B cell (primary cell): Measurements from ENCODE around the gene OR2T27. TPM values are rescaled to one million over a fixed set of nuclear protein-coding genes. Genes with fewer than 3 reads are reported as not detected.
"Not testable (repeated sequence)": the region's sequence is repeated elsewhere in the genome, so short reads cannot be mapped to it uniquely, and the experiment has no call there.

ENCODE experiments used
- ATAC-seq: fragments of 200-7000 bp; cut with Tn5 transposase; one replicate; pipeline ENCODE4 v1.10.0; 2021; ENCODE audit warnings: low read depth, mild to moderate bottlenecking, moderate number of reproducible peaks, moderate library complexity
- CTCF ChIA-PET: fragments of 350-600 bp; sonication (Branson Sonifier 250); formaldehyde crosslinking; loops from one replicate; lab custom pipeline; 2021; ENCODE audit warnings: antibody characterized with exemption, inconsistent platforms; lab: Charles Lee
- POLR2A ChIA-PET: fragments of 350-600 bp; sonication (Branson Sonifier 250); formaldehyde crosslinking; loops from one replicate; lab custom pipeline; 2021; ENCODE audit warnings: antibody characterized with exemption; lab: Charles Lee
- DNase-seq: peaks from one replicate; pipeline ENCODE4 v3.0.0; 2013
- H2AFZ ChIP-seq: 2 replicates; pipeline ENCODE4 v1.6.1; 2012; ENCODE audit warnings: mild to moderate bottlenecking, low read depth, low read length; ENCODE audit not compliant: insufficient read depth, poor library complexity, severe bottlenecking
- H3K27ac ChIP-seq, 2 donors: 1 replicate in 1 of 2; 2 replicates in 1 of 2; pipeline ENCODE4 v1.5.1; 2012 to 2013; ENCODE audit warnings: low read length in 2 of 2, mild to moderate bottlenecking in 2 of 2, moderate library complexity in 1 of 2
- H3K27me3 ChIP-seq, 4 experiments: fragments of 200-600 bp in 1 of 4; sonication (generic) in 1 of 4; replicated peaks in 1 of 4; 1 replicate in 2 of 4; 2 replicates in 2 of 4; pipeline versions ENCODE4 v1.6.1 to v1.7.0; 2013 to 2016; ENCODE audit warnings: low read length in 3 of 4, mild to moderate bottlenecking in 2 of 4, mixed read lengths in 1 of 4, moderate library complexity in 1 of 4; ENCODE audit not compliant: insufficient read depth in 4 of 4, control insufficient read depth in 3 of 4; ENCODE audit errors: control extremely low read depth in 1 of 4
- H3K36me3 ChIP-seq, 2 experiments: replicated peaks in 1 of 2; 1 replicate in 1 of 2; 2 replicates in 1 of 2; pipeline versions ENCODE4 v1.6.1 to v1.7.1; 2013; ENCODE audit warnings: low read length in 1 of 2; ENCODE audit not compliant: insufficient read depth in 2 of 2, control insufficient read depth in 1 of 2; ENCODE audit errors: control extremely low read depth in 1 of 2, extremely low read depth in 1 of 2
- H3K4me1 ChIP-seq, 2 donors: fragments of 200-600 bp in 1 of 2; sonication (generic) in 1 of 2; 1 replicate in 1 of 2; 2 replicates in 1 of 2; pipeline versions ENCODE4 v1.5.1 to v1.6.1; 2013 to 2017; ENCODE audit warnings: low read length in 2 of 2; ENCODE audit not compliant: control insufficient read depth in 2 of 2, insufficient read depth in 2 of 2
- H3K4me2 ChIP-seq: replicated peaks from 2 replicates; pipeline ENCODE3; 2012; ENCODE audit warnings: mild to moderate bottlenecking, low read depth, low read length; ENCODE audit not compliant: poor library complexity, severe bottlenecking
- H3K4me3 ChIP-seq, 5 experiments: fragments of 200-600 bp in 1 of 5; sonication (generic) in 1 of 5; 1 replicate in 3 of 5; 2 replicates in 2 of 5; pipeline versions ENCODE4 v1.5.1 to v1.7.0; 2011 to 2016; ENCODE audit warnings: low read length in 4 of 5, mild to moderate bottlenecking in 4 of 5, low read depth in 2 of 5, control low read depth in 1 of 5, moderate library complexity in 1 of 5; ENCODE audit not compliant: insufficient read depth in 1 of 5; ENCODE audit errors: control extremely low read depth in 1 of 5, extremely low read depth in 1 of 5
- H3K79me2 ChIP-seq: fragments of 200-600 bp; sonication (generic); one replicate; pipeline ENCODE4 v1.6.0; 2016; ENCODE audit warnings: low read length; ENCODE audit not compliant: control insufficient read depth, insufficient read depth
- H3K9ac ChIP-seq: fragments of 200-600 bp; sonication (generic); 2 replicates; pipeline ENCODE4 v1.6.1; 2017; ENCODE audit warnings: mild to moderate bottlenecking, low read length, moderate library complexity
- H3K9me3 ChIP-seq, 3 donors: one replicate each; pipeline versions ENCODE4 v1.6.1 to v1.7.1; 2013; ENCODE audit warnings: low read length in 2 of 3; ENCODE audit not compliant: control insufficient read depth in 2 of 3, insufficient read depth in 1 of 3; ENCODE audit errors: control extremely low read depth in 1 of 3
- H4K20me1 ChIP-seq: 2 replicates; pipeline ENCODE4 v1.6.0; 2012; ENCODE audit warnings: mild to moderate bottlenecking, low read length; ENCODE audit not compliant: insufficient read depth, control insufficient read depth, poor library complexity, severe bottlenecking
- H3K27ac Mint-ChIP-seq: one replicate; pipeline ENCODE4 v1.8.0; 2021; ENCODE audit warnings: mixed read lengths
- H3K27me3 Mint-ChIP-seq: one replicate; pipeline ENCODE4 v1.8.0; 2021; ENCODE audit warnings: mixed read lengths
- H3K4me1 Mint-ChIP-seq: one replicate; pipeline ENCODE4 v1.8.0; 2021; ENCODE audit warnings: mixed read lengths
- H3K4me3 Mint-ChIP-seq: one replicate; pipeline ENCODE4 v1.8.0; 2021; ENCODE audit warnings: mixed read lengths
- H3K9me3 Mint-ChIP-seq: one replicate; pipeline ENCODE4 v1.8.0; 2022; ENCODE audit warnings: mixed read lengths; ENCODE audit not compliant: insufficient read depth
- EZH2 ChIP-seq: IDR thresholded peaks from 2 replicates; pipeline ENCODE4 v1.6.1; 2012; ENCODE audit warnings: borderline replicate concordance, low read depth, mild to moderate bottlenecking, moderate library complexity, low read length; ENCODE audit not compliant: insufficient read depth, poor library complexity, severe bottlenecking
- WGBS: methylation state at CpG from one replicate; pipeline ENCODE4 v1.1.5; 2013; ENCODE audit warnings: missing lambda C conversion rate; ENCODE audit not compliant: insufficient coverage; 5-methylcytosine and 5-hydroxymethylcytosine counted together
- intact Hi-C: fragments of 100-400 bp; cut with micrococcal nuclease; formaldehyde crosslinking; loops from one replicate; pipeline ENCODE4 v1.10.0; 2022
- polyA plus RNA-seq: library from polyadenylated mRNA; depleted of rRNA; stranded (reverse); fragments of >200 nt; gene quantifications from 2 replicates; pipeline ENCODE4 v1.2.3, GENCODE V29; 2012
- total RNA-seq, 2 donors: library from RNA; stranded (reverse); fragments of 120-200 nt in 1 of 2; gene quantifications; 1 replicate in 1 of 2; 2 replicates in 1 of 2; pipeline versions ENCODE4 v1.2.3 to v1.2.4, GENCODE V29; 2013 to 2022
- TF ChIP-seq, protein P1 (sequence below): fragments of 200-600 bp; IDR thresholded peaks from one replicate; pipeline ENCODE4 v1.8.0; 2022; ENCODE audit warnings: antibody characterized with exemption, mild to moderate bottlenecking

Gene OR2T27
- total and polyA plus RNA-seq, 2 donors (not counting 1 experiment from before 2014, with no cell fraction given): 0.10 TPM; not detected in 1

DNA sequence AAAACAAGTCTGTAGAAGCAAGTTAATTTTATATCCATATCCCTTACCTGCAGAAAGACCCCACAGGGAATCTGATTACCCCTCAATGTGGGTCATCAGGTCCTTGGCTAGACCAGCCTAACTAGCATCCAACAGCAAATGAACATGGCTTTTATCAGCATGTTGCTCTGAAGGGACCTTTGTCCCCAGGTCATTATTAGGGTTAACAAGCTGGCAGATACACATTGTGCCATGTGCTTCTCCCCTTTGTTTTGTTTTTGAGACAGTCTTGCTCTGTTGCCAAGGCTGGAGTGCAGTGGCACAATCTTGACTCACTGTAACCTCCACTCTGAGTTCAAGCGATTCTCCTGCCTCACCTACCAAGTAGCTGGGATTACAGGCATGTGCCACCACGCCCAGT lies 20.3 kb downstream of the OR2T27 start, which contains the start of gene OR2T11:
TSS of gene OR2T11 (minus strand) at position 101 of the 400 bp plus-strand sequence. CDS start 7,963 bp downstream, outside the sequence.
- POLR2A ChIA-PET, H3K27ac ChIP-seq, intact Hi-C loops: not testable (repeated sequence)

DNA sequence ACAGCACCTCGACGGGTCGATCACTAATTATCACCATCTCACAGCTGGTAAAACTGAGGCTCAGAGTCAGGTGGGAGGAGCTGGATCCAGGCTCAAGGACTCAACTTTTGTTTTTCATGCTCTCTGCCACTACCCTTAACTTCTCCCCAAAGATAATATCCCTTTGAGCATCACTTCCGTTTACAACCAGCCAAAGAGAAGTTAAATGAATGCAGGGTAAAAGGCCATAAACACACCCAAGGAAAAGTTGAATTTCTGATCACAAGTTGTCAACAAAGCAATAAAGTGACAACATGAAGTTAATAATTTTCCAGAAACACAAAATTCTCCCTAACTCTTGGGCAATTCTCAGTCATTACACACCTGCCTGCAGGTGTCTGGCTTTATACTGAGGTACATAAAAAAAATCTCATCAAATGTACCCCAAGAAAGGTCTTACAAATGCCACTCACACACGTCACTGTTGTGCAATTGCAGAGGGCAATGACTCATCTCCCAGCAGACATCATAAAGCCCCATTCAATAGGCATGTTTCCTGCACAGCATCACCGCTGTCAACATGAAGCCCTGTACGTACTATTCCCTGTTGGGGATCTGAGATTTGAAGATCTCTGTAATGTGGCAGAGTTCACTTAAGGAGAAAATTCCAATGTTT lies 23.8 kb downstream of the OR2T27 start:
- no peak overlapping the region for H3K4me2 ChIP-seq
- no peaks in the 10 kb centered on the region for H4K20me1 ChIP-seq
- no peaks in the 10 kb centered on the region for H3K79me2 ChIP-seq
- H3K4me1 Mint-ChIP-seq: peaks cover 12% of the 10 kb centered on the region
- no peaks in the 10 kb centered on the region for H3K9me3 Mint-ChIP-seq
- intact Hi-C loops: no loop called here
- no peak for TF ChIP-seq EZH2
- TF ChIP-seq, protein P1, sequence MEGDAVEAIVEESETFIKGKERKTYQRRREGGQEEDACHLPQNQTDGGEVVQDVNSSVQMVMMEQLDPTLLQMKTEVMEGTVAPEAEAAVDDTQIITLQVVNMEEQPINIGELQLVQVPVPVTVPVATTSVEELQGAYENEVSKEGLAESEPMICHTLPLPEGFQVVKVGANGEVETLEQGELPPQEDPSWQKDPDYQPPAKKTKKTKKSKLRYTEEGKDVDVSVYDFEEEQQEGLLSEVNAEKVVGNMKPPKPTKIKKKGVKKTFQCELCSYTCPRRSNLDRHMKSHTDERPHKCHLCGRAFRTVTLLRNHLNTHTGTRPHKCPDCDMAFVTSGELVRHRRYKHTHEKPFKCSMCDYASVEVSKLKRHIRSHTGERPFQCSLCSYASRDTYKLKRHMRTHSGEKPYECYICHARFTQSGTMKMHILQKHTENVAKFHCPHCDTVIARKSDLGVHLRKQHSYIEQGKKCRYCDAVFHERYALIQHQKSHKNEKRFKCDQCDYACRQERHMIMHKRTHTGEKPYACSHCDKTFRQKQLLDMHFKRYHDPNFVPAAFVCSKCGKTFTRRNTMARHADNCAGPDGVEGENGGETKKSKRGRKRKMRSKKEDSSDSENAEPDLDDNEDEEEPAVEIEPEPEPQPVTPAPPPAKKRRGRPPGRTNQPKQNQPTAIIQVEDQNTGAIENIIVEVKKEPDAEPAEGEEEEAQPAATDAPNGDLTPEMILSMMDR: no peak
- peaks cover 0 to 3% (median 0%) of the 10 kb centered on the region in 4 experiments for H3K27me3 ChIP-seq
- no peak overlapping the region for H3K9ac ChIP-seq
- ATAC-seq: no peak
- H3K36me3 ChIP-seq: no peaks in the 10 kb centered on the region
- no peak for DNase-seq
- H3K27me3 Mint-ChIP-seq: no peaks in the 10 kb centered on the region
- no peaks in the 10 kb centered on the region for H3K9me3 ChIP-seq
- no peaks in the 10 kb centered on the region for H3K4me1 ChIP-seq
- 100% methylated on average over 3 of the region's 7 CpGs for WGBS
- H3K27ac ChIP-seq: no peak overlapping the region
- H2AFZ ChIP-seq: no peak overlapping the region
- H3K27ac Mint-ChIP-seq: no peak overlapping the region
- POLR2A ChIA-PET: no interaction called here
- CTCF ChIA-PET: interaction anchor here (1.0 to 1.1 kb wide), 2 partner anchors 9 to 174 kb away, joined by 3 to 6 read pairs; no protein-coding TSS in a partner anchor
- no peak overlapping the region for H3K4me3 ChIP-seq
- no peak overlapping the region for H3K4me3 Mint-ChIP-seq

More for the DNA sequence above, 20.3 kb downstream of the OR2T27 start, which contains the start of gene OR2T11:
- H3K4me2 ChIP-seq, H3K4me3 ChIP-seq, H3K36me3 ChIP-seq, H3K9me3 ChIP-seq, H3K27me3 Mint-ChIP-seq, DNase-seq, CTCF ChIA-PET, H3K79me2 ChIP-seq, H4K20me1 ChIP-seq, H3K27me3 ChIP-seq, H3K4me3 Mint-ChIP-seq, H3K27ac Mint-ChIP-seq, H3K9ac ChIP-seq, H3K9me3 Mint-ChIP-seq, H2AFZ ChIP-seq, H3K4me1 Mint-ChIP-seq, H3K4me1 ChIP-seq, ATAC-seq: not testable (repeated sequence)
- WGBS: no CpG with 5 or more reads among the region's 2 CpGs
